ENCODE measurements around the gene TTC28.

- TF ChIP-seq CTCF (IDR thresholded peaks at IDR 0.05) (no peak), POLR2A (IDR thresholded peaks at IDR 0.05) (no peak)
These were observed 261.6 kb downstream of the TTC28 start for GRCh38 chr22:28418008-28418407.

Data from lower leg skin (tissue), 3 donors.